DMS114 treated with DMSO at 0.1 percent for 48 hours (cell line): ENCODE results near the gene MRPL11.

Experiments used
- DNase-seq: peaks from one replicate; lab custom pipeline; 2025; ENCODE audit not compliant: unreplicated experiment; lab: John Stamatoyannopoulos, UW

MRPL11 gene

GRCh38 chr11:66393954-66394353 is 44.7 kb downstream of the MRPL11 start:
- no peak for DNase-seq

- DNase-seq, result no peak
These were observed 47.3 kb downstream of the MRPL11 start for GRCh38 chr11:66391322-66391721.

DNA sequence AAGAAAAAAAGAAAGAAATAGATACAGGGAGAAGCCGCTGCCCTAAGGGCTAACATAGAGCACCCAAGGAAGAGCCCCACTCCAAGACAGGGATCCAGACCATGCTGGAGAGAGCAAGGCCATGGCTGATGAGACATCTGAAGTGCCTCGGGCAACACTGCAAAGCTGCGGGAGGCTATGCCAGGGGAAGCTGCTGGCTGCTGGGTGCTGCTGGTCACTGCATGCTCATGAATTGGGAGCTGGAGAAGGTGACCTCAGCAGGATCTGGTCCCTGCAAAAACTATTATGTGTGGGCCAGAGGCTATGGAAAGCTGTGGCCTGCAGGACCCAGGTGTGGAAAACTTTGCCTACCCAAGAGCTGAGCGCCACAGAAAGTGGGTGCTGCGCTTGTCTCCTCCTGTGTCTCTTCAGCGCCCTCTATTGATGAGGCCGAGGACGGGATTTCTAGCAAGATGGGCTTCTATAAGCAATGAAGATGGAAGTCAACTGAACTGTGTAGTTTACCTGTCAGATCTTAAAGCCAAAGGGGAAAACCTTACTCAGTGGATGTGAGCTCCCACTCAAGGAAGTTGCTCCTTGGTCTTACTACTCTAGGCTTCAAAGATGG is 49.8 kb downstream of the MRPL11 start:
- DNase-seq, result peak; percentile 26

GRCh38 chr11:66386171-66387069 is 52.2 kb downstream of the MRPL11 start:
- peak; percentile 79 for DNase-seq
